Spleen (tissue), 7 donors: ENCODE results near the gene TEX50.

Experiments used
- CTCF ChIP-seq, 11 experiments: fragments of 200-600 bp in 7 of 11; fragments of 450-650 bp in 4 of 11; sonication (generic) in 4 of 11; IDR thresholded peaks in 8 of 11; conservative IDR thresholded peaks in 3 of 11; 1 replicate in 7 of 11; 2 replicates in 4 of 11; pipeline versions ENCODE4 v1.4.0 to v1.8.0; 2016 to 2021; ENCODE audit warnings: antibody characterized with exemption in 11 of 11, inconsistent platforms in 4 of 11, mild to moderate bottlenecking in 1 of 11
- POLR2A ChIP-seq, 3 donors: fragments of 450-650 bp; IDR thresholded peaks; one replicate each; pipeline ENCODE4 v1.5.1; 2017; ENCODE audit warnings: antibody characterized with exemption in 3 of 3, mild to moderate bottlenecking in 1 of 3
- POLR2AphosphoS5 ChIP-seq, 3 donors: sonication (generic); formaldehyde crosslinking; IDR thresholded peaks; one replicate each; pipeline ENCODE4 v1.5.1; 2017; ENCODE audit warnings: antibody characterized with exemption in 3 of 3
- donor health status: DM: no; HTN: no; CAD: no; lungs with moderate emphysema.
- donor health status: DM: no; HTN: no; CAD: no.
- donor health status: DM: no; HTN: no; CAD: no.

GRCh38 chr1:173608503-173609216 lies 26.5 kb upstream of the TEX50 start:
- TF ChIP-seq POLR2A (IDR thresholded peaks at IDR 0.05) (no peak), CTCF (IDR thresholded peaks at IDR 0.05 in 8 of 11, conservative IDR thresholded peaks at IDR 0.05 in 3 of 11) (no peak), POLR2AphosphoS5 (IDR thresholded peaks at IDR 0.05) (no peak)
